A673 (cell line): ENCODE data around the gene SUSD4. TPM values are rescaled to one million over a fixed set of nuclear protein-coding genes. Genes with fewer than 3 reads are reported as not detected.

ENCODE experiments used
- BruUV-seq: library from RNA; stranded (reverse); fragments of 400-500 nt; replicated peaks from 2 replicates; lab custom pipeline; 2021; lab: Mats Ljungman, UMichigan
- CTCF ChIA-PET: fragments of 300-600 bp; sonication (Branson Sonifier 250); formaldehyde crosslinking; loops from one replicate; lab custom pipeline; 2022; ENCODE audit warnings: antibody characterized with exemption; lab: Charles Lee
- POLR2A ChIA-PET: fragments of 300-600 bp; sonication (Branson Sonifier 250); formaldehyde crosslinking; loops from one replicate; lab custom pipeline; 2022; ENCODE audit warnings: antibody characterized with exemption; ENCODE audit not compliant: low non-redundant PET; lab: Charles Lee
- DNase-seq: peaks from one replicate; pipeline ENCODE4 v3.0.0-alpha.2; 2015; ENCODE audit warnings: low spot score
- H3K27ac ChIP-seq: fragments of 200-600 bp; sonication (generic); 2 replicates; pipeline ENCODE4 v1.5.1; 2016; ENCODE audit warnings: mixed run types, low read depth, mild to moderate bottlenecking, mixed read lengths, antibody characterized with exemption, low read length; ENCODE audit not compliant: poor library complexity, severe bottlenecking
- H3K27me3 ChIP-seq: fragments of 200-600 bp; sonication (generic); replicated peaks from 2 replicates; pipeline ENCODE4 v1.6.1; 2017; ENCODE audit warnings: mixed run types, low read depth, mild to moderate bottlenecking, mixed read lengths, antibody characterized with exemption, low read length; ENCODE audit not compliant: insufficient read depth, poor library complexity
- H3K36me3 ChIP-seq: fragments of 200-600 bp; sonication (generic); 2 replicates; pipeline ENCODE4 v1.6.1; 2016; ENCODE audit warnings: mixed run types, mild to moderate bottlenecking, mixed read lengths, antibody characterized with exemption, low read length; ENCODE audit not compliant: insufficient read depth, poor library complexity, severe bottlenecking
- H3K4me1 ChIP-seq: fragments of 200-600 bp; sonication (generic); 2 replicates; pipeline ENCODE4 v1.6.1; 2017; ENCODE audit warnings: mixed run types, mild to moderate bottlenecking, mixed read lengths, antibody characterized with exemption, low read length; ENCODE audit not compliant: insufficient read depth, poor library complexity, severe bottlenecking
- H3K4me3 ChIP-seq: fragments of 200-600 bp; sonication (generic); 2 replicates; pipeline ENCODE4 v1.5.1; 2016; ENCODE audit warnings: low read depth, mixed run types, mild to moderate bottlenecking, mixed read lengths, low read length; ENCODE audit not compliant: poor library complexity, severe bottlenecking
- H3K9me3 ChIP-seq: fragments of 200-600 bp; sonication (generic); 2 replicates; pipeline ENCODE4 v1.6.1; 2016; ENCODE audit warnings: mixed run types, low read depth, mild to moderate bottlenecking, mixed read lengths, antibody characterized with exemption, low read length; ENCODE audit not compliant: poor library complexity, severe bottlenecking
- CTCF ChIP-seq: fragments of 300-800, 200-600 bp; sonication (generic); conservative IDR thresholded peaks from 2 replicates; pipeline ENCODE4 v1.5.1; 2017; ENCODE audit warnings: low read depth, mild to moderate bottlenecking, antibody characterized with exemption, low read length, moderate library complexity, mixed read lengths
- EZH2 ChIP-seq: fragments of 200-600 bp; sonication (generic); IDR thresholded peaks from 2 replicates; pipeline ENCODE4 v1.6.1; 2017; ENCODE audit warnings: borderline replicate concordance, low read depth, mild to moderate bottlenecking, mixed read lengths, antibody characterized with exemption, low read length; ENCODE audit not compliant: poor library complexity, severe bottlenecking
- intact Hi-C: fragments of 100-400 bp; cut with micrococcal nuclease; formaldehyde crosslinking; loops from one replicate; pipeline ENCODE4 v1.10.0; 2022; ENCODE audit not compliant: unreplicated experiment
- total RNA-seq: library from RNA; stranded (reverse); gene quantifications from 2 replicates; pipeline ENCODE4 v1.2.3, GENCODE V29; 2021

The SUSD4 gene
- total RNA-seq, 1 experiment from 2014 or later: not detected

DNA sequence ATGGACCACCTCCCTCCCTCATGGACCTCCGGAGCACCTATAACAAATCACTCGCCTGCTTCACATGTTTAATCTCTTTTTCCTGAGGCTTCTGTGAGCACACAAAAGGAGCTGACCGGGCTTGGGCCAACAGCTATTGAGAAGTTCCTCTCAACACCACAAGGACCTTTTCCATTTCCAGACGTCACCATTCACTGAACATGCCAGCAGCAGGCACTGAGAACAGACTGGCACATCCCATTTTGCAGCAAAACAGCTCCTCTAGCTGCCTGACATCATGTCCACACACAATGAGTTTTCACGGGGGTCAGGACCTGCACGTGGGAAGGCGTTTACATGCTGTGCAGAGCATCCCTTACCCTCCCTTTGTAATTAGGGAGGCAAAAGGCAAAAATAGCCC, 11.0 kb downstream of the SUSD4 start:
- DNase-seq: no peak
- BruUV-seq: no TSS peak
- intact Hi-C loops: no loop called here

DNA sequence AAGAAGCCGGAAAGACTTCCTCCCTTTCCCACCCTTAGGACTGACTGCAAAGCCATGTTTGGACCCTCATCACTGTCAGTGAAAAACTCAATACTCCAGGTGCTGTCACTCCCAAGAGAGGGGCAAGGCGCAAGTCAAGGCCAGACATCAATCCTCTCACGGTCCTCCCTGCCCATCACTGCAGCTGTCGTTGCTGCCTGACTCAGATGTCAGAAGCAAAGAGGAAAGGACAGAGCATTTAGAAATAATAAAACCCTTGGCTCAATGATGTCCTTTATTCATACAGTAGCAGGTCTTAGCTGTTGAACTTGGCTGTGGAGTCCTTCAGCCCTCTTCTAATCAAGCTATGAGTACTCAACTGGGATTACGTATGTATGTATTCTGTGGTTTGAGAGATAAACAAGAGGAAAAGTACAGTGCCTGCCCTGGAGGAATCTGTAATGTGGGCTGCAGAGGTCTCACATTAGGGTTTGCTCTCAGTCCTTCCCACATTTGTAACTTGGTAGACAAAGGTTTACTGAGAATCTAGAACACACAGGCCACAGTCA, 13.5 kb downstream of the SUSD4 start:
- Histone ChIP-seq H3K27ac (no peak overlapping the region), H3K9me3 (no peaks in the 10 kb centered on the region), H3K4me3 (no peak overlapping the region), H3K4me1 (no peaks in the 10 kb centered on the region), H3K27me3 (peaks cover 30% of the 10 kb centered on the region), H3K36me3 (no peaks in the 10 kb centered on the region)
- BruUV-seq: no TSS peak
- POLR2A ChIA-PET: no interaction called here
- no peak for DNase-seq
- TF ChIP-seq CTCF (no peak), EZH2 (no peak)
- intact Hi-C loops: no loop called here
- CTCF ChIA-PET: no interaction called here

More for the DNA sequence above, 11.0 kb downstream of the SUSD4 start:
- TF ChIP-seq EZH2 (no peak), CTCF (no peak)
- CTCF ChIA-PET: no interaction called here
- Histone ChIP-seq H3K27me3 (peaks cover 48% of the 10 kb centered on the region), H3K27ac (no peak overlapping the region), H3K9me3 (no peaks in the 10 kb centered on the region), H3K4me3 (no peak overlapping the region), H3K36me3 (no peaks in the 10 kb centered on the region), H3K4me1 (no peaks in the 10 kb centered on the region)
- POLR2A ChIA-PET: no interaction called here

DNA sequence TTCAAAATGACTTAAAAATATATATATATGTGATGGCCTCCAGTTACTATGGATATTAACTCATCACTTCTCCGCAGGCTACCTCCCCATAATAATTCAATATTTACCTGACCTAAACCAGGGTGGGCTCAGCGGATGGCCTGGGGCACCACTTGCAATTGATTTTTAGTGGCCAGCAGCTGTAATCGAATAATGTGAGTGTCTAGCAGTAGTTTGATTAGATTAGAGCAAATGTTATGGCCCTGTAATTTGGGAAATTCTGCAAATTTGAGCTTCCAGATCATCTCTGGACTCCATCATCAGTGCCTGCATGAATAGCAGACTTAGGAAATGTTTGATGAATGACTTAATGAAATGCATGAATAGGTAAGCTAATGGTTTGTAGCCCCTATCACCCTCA, 14.7 kb downstream of the SUSD4 start:
- Histone ChIP-seq H3K27me3 (peaks cover 25% of the 10 kb centered on the region), H3K9me3 (no peaks in the 10 kb centered on the region), H3K4me3 (no peak overlapping the region), H3K36me3 (no peaks in the 10 kb centered on the region), H3K4me1 (no peaks in the 10 kb centered on the region), H3K27ac (no peak overlapping the region)
- CTCF ChIA-PET: no interaction called here
- TF ChIP-seq EZH2 (no peak), CTCF (no peak)
- BruUV-seq: no TSS peak
- DNase-seq: no peak
- intact Hi-C loops: no loop called here
- POLR2A ChIA-PET: no interaction called here
